Measurements from ENCODE around the gene RPS21. TPM values are rescaled to one million over a fixed set of nuclear protein-coding genes. Genes with fewer than 3 reads are reported as not detected.

The RPS21 gene
- polyA plus RNA-seq, 1 of the 3 experiments (the other 2 are of a cell fraction): 16,625 TPM

DNA sequence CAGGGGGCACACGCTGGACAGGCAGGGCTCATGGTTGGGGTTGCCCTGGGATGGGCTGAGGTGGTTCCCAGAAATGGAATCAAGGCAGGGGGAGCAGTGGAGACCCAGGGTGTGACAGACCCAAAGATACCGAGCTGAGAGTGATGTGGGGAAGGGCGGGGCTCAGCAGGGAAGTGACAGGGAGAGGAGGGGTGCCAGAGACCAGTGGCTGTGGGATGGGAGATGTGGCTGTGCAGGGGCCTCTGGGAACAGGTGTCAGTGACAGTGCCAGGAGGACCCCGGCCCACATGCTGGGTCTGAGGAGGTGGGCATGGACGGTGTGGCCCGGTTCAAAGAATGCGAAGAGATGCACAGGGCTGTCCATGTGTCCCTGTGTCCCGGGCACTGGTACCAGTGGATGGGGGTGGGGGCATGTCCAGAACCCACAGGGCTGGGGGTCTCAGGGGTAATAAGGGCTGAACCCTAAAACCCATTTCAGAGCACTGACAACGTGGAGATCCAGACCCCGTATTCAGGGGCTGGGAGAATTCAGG is 19.1 kb downstream of the RPS21 start:
- Histone ChIP-seq H2AFZ (ENCODE audit: low read depth) (no peak overlapping the region), H3K4me2 (peak overlapping the region; percentile 90), H3K79me2 (ENCODE audit: insufficient read depth) (peaks cover 10% of the 10 kb centered on the region; the same call in 1 of the 2 replicates), H3K4me3 (ENCODE audit: low read depth in 2 of 2, low read length in 1 of 2) (peak overlapping the region; percentile 66 to 76), H3K36me3 (replicated peaks in 1 of 2; ENCODE audit: control insufficient read depth in 1 of 2, insufficient read depth in 2 of 2, low read length in 1 of 2) (no peaks in the 10 kb centered on the region), H3K27me3 (ENCODE audit: insufficient read depth) (no peaks in the 10 kb centered on the region), H3K9me3 (no peaks in the 10 kb centered on the region), H4K20me1 (ENCODE audit: insufficient read depth) (peaks cover 5% of the 10 kb centered on the region; the same call in 1 of the 2 replicates), H3K9me2 (no peaks in the 10 kb centered on the region), H3K27ac (ENCODE audit: low read depth in 2 of 2, low read length in 1 of 2) (no peak overlapping the region), H3F3A (replicated peaks; ENCODE audit: insufficient read depth) (no peaks in the 10 kb centered on the region), H3K4me1 (ENCODE audit: control insufficient read depth in 1 of 2, insufficient read depth in 2 of 2, low read depth in 1 of 2, low read length in 1 of 2) (peaks cover 0 to 63% of the 10 kb centered on the region in 2 experiments; a peak in 1 of 4 replicates), H3K9ac (peak overlapping the region; percentile 70; the same call in 1 of the 2 replicates)
- TF ChIP-seq FOXM1 (IDR thresholded peaks at IDR 0.05; ENCODE audit: low read depth) (no peak), SMC3 (IDR thresholded peaks at IDR 0.05; ENCODE audit: low read depth, low read length) (no peak), GABPA (IDR thresholded peaks at IDR 0.05; ENCODE audit: low read depth) (no peak), GATA2 (CRISPR knock-in tag; IDR thresholded peaks at IDR 0.05) (no peak), CHD2 (IDR thresholded peaks at IDR 0.05; ENCODE audit: low read length, partially characterized antibody) (no peak), RCOR1 (IDR thresholded peaks at IDR 0.05; ENCODE audit: low read length) (no peak), POLR2AphosphoS5 (IDR thresholded peaks at IDR 0.05; ENCODE audit: low read depth, low read length) (no peak)
- TF ChIP-seq, protein P1, sequence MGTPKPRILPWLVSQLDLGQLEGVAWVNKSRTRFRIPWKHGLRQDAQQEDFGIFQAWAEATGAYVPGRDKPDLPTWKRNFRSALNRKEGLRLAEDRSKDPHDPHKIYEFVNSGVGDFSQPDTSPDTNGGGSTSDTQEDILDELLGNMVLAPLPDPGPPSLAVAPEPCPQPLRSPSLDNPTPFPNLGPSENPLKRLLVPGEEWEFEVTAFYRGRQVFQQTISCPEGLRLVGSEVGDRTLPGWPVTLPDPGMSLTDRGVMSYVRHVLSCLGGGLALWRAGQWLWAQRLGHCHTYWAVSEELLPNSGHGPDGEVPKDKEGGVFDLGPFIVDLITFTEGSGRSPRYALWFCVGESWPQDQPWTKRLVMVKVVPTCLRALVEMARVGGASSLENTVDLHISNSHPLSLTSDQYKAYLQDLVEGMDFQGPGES (IDR thresholded peaks at IDR 0.05; ENCODE audit: low read depth, low read length): no peak
- CTCF ChIA-PET: interaction anchor here (0.6 to 2.2 kb wide), 9 partner anchors 9 to 242 kb away, joined by 3 to 13 read pairs (median 4); partner anchors contain the start of genes ADRM1 and LAMA5
- DNase-seq: no peak
- POLR2A ChIA-PET: interaction anchor here (1.0 kb wide), 1 partner anchor 19 kb away, joined by 3 read pairs; the partner anchor contains the start of gene RPS21
- WGBS (ENCODE audit: low lambda C conversion rate): 48% methylated on average over 6 of the region's 10 CpGs

- CTCF ChIA-PET: interaction anchor here (1.2 kb wide), 1 partner anchor 210 kb away, joined by 5 read pairs; no protein-coding TSS in a partner anchor
- Histone ChIP-seq H3K36me3 (replicated peaks in 1 of 2; ENCODE audit: control insufficient read depth in 1 of 2, insufficient read depth in 2 of 2, low read length in 1 of 2) (no peaks in the 10 kb centered on the region), H3K9me2 (no peaks in the 10 kb centered on the region), H3K4me1 (ENCODE audit: control insufficient read depth in 1 of 2, insufficient read depth in 2 of 2, low read depth in 1 of 2, low read length in 1 of 2) (peaks cover 0 to 66% of the 10 kb centered on the region in 2 experiments; a peak in 1 of 4 replicates), H3K9me3 (no peaks in the 10 kb centered on the region), H3K4me2 (peak overlapping the region; percentile 90), H3K9ac (peak overlapping the region; percentile 70), H3K4me3 (ENCODE audit: low read depth in 2 of 2, low read length in 1 of 2) (peak overlapping the region; percentile 66 to 76), H3K27ac (ENCODE audit: low read depth in 2 of 2, low read length in 1 of 2) (peak overlapping the region in 1 of 2 experiments; percentile 47; a peak in 1 of 4 replicates), H3K27me3 (ENCODE audit: insufficient read depth) (no peaks in the 10 kb centered on the region), H3F3A (replicated peaks; ENCODE audit: insufficient read depth) (no peaks in the 10 kb centered on the region), H2AFZ (ENCODE audit: low read depth) (no peak overlapping the region), H4K20me1 (ENCODE audit: insufficient read depth) (peaks cover 5% of the 10 kb centered on the region; the same call in 1 of the 2 replicates), H3K79me2 (ENCODE audit: insufficient read depth) (peaks cover 10% of the 10 kb centered on the region; the same call in 1 of the 2 replicates)
- TF ChIP-seq FOXJ3 (CRISPR knock-in tag; IDR thresholded peaks at IDR 0.05) (no peak), ELF1 (IDR thresholded peaks at IDR 0.05) (no peak), NFIC (IDR thresholded peaks at IDR 0.05; ENCODE audit: borderline replicate concordance) (no peak), YY1 (IDR thresholded peaks at IDR 0.05; ENCODE audit: low read depth) (no peak), RCOR1 (IDR thresholded peaks at IDR 0.05; ENCODE audit: low read length) (no peak), FOXM1 (IDR thresholded peaks at IDR 0.05; ENCODE audit: low read depth) (no peak), USF2 (IDR thresholded peaks at IDR 0.05; ENCODE audit: borderline replicate concordance, low read depth, low read length) (no peak), TCF12 (IDR thresholded peaks at IDR 0.05) (no peak), POLR2AphosphoS5 (IDR thresholded peaks at IDR 0.05; ENCODE audit: low read depth, low read length) (no peak)
- TF ChIP-seq, protein P2, sequence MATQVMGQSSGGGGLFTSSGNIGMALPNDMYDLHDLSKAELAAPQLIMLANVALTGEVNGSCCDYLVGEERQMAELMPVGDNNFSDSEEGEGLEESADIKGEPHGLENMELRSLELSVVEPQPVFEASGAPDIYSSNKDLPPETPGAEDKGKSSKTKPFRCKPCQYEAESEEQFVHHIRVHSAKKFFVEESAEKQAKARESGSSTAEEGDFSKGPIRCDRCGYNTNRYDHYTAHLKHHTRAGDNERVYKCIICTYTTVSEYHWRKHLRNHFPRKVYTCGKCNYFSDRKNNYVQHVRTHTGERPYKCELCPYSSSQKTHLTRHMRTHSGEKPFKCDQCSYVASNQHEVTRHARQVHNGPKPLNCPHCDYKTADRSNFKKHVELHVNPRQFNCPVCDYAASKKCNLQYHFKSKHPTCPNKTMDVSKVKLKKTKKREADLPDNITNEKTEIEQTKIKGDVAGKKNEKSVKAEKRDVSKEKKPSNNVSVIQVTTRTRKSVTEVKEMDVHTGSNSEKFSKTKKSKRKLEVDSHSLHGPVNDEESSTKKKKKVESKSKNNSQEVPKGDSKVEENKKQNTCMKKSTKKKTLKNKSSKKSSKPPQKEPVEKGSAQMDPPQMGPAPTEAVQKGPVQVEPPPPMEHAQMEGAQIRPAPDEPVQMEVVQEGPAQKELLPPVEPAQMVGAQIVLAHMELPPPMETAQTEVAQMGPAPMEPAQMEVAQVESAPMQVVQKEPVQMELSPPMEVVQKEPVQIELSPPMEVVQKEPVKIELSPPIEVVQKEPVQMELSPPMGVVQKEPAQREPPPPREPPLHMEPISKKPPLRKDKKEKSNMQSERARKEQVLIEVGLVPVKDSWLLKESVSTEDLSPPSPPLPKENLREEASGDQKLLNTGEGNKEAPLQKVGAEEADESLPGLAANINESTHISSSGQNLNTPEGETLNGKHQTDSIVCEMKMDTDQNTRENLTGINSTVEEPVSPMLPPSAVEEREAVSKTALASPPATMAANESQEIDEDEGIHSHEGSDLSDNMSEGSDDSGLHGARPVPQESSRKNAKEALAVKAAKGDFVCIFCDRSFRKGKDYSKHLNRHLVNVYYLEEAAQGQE (IDR thresholded peaks at IDR 0.05; ENCODE audit: low read depth, low read length): no peak
- DNase-seq: no peak
- POLR2A ChIA-PET: no interaction called here
- WGBS (ENCODE audit: low lambda C conversion rate): 7% methylated on average over 11 of the region's 42 CpGs
Measured at GRCh38 chr20:62406635-62407176, 19.8 kb downstream of the RPS21 start.
